Suprapubic skin (tissue), 4 donors: ENCODE measurements around the gene GALNT9. TPM values are rescaled to one million over a fixed set of nuclear protein-coding genes. Genes with fewer than 3 reads are reported as not detected.

ENCODE experiments used
- DNase-seq, 2 donors: peaks; one replicate each; pipeline ENCODE4 v3.0.0-alpha.2; 2019; ENCODE audit warnings: low spot score in 2 of 2
- H3K27ac ChIP-seq: fragments of 200-600 bp; sonication (generic); one replicate; pipeline ENCODE4 v1.5.1; 2019
- H3K27me3 ChIP-seq: fragments of 200-600 bp; sonication (generic); one replicate; pipeline ENCODE4 v1.5.1; 2019
- H3K36me3 ChIP-seq: fragments of 200-600 bp; sonication (generic); one replicate; pipeline ENCODE4 v1.5.1; 2019
- H3K4me1 ChIP-seq: fragments of 200-600 bp; sonication (generic); one replicate; pipeline ENCODE4 v1.5.1; 2019
- H3K4me3 ChIP-seq: fragments of 200-600 bp; sonication (generic); one replicate; pipeline ENCODE4 v1.5.1; 2019; ENCODE audit warnings: mild to moderate bottlenecking
- H3K9me3 ChIP-seq: fragments of 200-600 bp; sonication (generic); one replicate; pipeline ENCODE4 v1.5.1; 2019
- EP300 ChIP-seq: sonication (generic); formaldehyde crosslinking; IDR thresholded peaks from one replicate; pipeline ENCODE4 v1.6.1; 2017; ENCODE audit warnings: antibody characterized with exemption
- POLR2A ChIP-seq, 2 donors: fragments of 450-650 bp; IDR thresholded peaks; one replicate each; pipeline ENCODE4 v1.6.1; 2017; ENCODE audit warnings: antibody characterized with exemption in 2 of 2, mild to moderate bottlenecking in 2 of 2, moderate library complexity in 2 of 2
- POLR2AphosphoS5 ChIP-seq, 3 donors: sonication (generic); formaldehyde crosslinking; IDR thresholded peaks; one replicate each; pipeline ENCODE4 v1.6.1; 2017; ENCODE audit warnings: antibody characterized with exemption in 3 of 3
- WGBS: methylation state at CpG from one replicate; pipeline ENCODE4 v1.1.5; 2018; 5-methylcytosine and 5-hydroxymethylcytosine counted together
- total RNA-seq, 4 donors: library from RNA; depleted of rRNA; stranded (reverse); fragments of >200 nt; gene quantifications; one replicate each; pipeline ENCODE4 v1.1.0, GENCODE V29; 2016
- TF ChIP-seq, protein P1 (sequence below), 2 donors: fragments of 200-600 bp in 1 of 2; fragments of 450-650 bp in 1 of 2; sonication (generic) in 1 of 2; IDR thresholded peaks; one replicate each; pipeline ENCODE4 v1.5.1; 2016 to 2019; ENCODE audit warnings: antibody characterized with exemption in 2 of 2, mild to moderate bottlenecking in 1 of 2, moderate library complexity in 1 of 2

GALNT9 gene
- total RNA-seq, 4 donors from 2014 or later: not detected

DNA sequence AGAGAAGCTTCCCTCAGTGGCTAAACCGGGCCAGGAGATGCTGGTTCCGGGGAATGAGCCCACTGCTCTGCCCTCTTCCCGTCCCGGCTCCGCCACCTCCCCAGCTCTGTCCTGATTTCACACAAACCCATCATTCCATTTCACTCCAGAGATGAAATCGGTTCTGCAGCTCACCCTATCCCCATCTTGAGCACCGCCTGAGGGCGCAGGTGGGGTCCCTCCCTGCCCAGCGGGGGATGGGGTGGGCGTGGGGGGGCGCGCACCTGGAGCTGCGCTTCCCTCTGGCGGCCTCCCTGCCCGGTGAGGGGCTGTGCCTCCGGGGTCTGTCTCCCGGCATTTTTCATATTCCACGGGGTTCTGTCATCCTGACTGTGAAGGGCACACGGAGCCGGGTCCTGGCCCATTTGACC, 140.5 kb downstream of the GALNT9 start:
- TF ChIP-seq EP300 (no peak), POLR2AphosphoS5 (IDR thresholded peaks at IDR 0.05) (no peak), POLR2A (IDR thresholded peaks at IDR 0.05) (no peak)
- TF ChIP-seq, protein P1, sequence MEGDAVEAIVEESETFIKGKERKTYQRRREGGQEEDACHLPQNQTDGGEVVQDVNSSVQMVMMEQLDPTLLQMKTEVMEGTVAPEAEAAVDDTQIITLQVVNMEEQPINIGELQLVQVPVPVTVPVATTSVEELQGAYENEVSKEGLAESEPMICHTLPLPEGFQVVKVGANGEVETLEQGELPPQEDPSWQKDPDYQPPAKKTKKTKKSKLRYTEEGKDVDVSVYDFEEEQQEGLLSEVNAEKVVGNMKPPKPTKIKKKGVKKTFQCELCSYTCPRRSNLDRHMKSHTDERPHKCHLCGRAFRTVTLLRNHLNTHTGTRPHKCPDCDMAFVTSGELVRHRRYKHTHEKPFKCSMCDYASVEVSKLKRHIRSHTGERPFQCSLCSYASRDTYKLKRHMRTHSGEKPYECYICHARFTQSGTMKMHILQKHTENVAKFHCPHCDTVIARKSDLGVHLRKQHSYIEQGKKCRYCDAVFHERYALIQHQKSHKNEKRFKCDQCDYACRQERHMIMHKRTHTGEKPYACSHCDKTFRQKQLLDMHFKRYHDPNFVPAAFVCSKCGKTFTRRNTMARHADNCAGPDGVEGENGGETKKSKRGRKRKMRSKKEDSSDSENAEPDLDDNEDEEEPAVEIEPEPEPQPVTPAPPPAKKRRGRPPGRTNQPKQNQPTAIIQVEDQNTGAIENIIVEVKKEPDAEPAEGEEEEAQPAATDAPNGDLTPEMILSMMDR (IDR thresholded peaks at IDR 0.05): no peak
- H3K9me3 ChIP-seq: no peaks in the 10 kb centered on the region
- no peak overlapping the region for H3K27ac ChIP-seq
- H3K4me3 ChIP-seq: peak overlapping the region; percentile 55
- H3K36me3 ChIP-seq: no peaks in the 10 kb centered on the region
- peaks cover 12% of the 10 kb centered on the region for H3K27me3 ChIP-seq
- H3K4me1 ChIP-seq: peaks cover 13% of the 10 kb centered on the region
- DNase-seq: no peak
- 27% methylated on average over 16 of the region's 20 CpGs for WGBS

DNA sequence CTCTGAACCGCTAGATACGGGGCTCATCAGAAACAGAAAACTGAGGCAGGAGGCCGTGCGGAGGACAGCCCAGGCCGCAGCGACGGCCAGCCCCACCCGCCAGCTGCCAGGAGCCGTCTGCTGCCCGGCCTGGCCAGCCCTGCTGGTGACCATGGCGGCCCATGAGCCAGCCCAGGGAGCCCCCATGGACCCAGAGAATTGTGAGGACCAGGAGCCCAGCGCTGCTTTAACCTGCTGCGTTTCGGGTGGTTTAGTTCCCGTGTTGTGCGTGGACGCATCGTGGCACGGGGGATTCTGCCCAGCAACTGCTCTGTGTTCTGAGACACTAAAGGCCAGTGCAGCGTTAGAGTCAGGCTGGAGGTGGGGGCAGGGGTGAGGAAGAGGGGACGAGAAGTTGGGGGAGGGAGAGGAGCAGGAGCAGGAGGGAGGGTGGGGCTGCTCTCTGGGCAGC, 140.9 kb downstream of the GALNT9 start:
- Histone ChIP-seq H3K9me3 (no peaks in the 10 kb centered on the region), H3K36me3 (no peaks in the 10 kb centered on the region), H3K27me3 (peaks cover 12% of the 10 kb centered on the region), H3K4me1 (peaks cover 13% of the 10 kb centered on the region), H3K4me3 (no peak overlapping the region), H3K27ac (no peak overlapping the region)
- no peak for TF ChIP-seq EP300
- TF ChIP-seq, protein P1 (IDR thresholded peaks at IDR 0.05): no peak
- WGBS: 89% methylated on average over 8 of the region's 21 CpGs
- no peak for DNase-seq

DNA sequence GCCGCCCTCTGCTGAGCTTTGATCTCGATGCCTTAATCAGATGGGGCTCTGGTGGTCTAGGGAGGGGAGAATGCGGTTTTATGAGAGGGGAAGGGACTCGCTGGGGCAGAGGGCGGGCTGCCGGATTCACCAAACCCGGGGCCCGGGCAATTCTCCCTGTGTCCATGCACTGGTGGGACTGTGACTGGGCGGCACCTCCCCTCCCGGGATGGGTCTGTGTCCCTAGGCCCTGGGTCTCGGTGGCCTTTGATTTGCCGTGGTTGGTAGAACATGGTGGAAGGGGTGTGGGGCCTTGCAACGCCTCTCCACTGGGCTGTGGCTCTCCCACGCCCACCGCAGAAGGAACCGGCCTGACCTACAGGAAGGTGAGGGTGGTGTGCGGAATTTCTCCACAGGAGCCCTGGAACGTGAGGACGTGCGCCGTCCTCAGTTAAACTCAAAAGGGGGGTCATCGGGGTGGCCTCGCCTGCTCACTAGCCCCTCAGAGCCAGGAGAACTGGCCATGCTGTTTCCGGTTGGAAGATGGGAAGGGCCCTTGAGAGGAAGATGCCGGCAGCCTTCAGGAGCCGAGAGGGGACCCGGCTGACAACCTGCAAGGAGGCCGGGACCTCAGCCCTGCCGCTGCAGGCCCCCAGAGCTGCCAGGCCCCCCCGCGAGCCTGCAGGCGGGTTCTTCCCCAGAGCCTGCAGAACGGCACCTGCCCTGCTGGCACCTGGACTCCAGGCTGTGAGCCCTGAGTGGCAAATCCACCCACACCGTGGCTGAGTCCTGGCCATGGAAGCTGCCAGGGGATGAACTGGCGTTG, 141.5 kb downstream of the GALNT9 start:
- TF ChIP-seq POLR2A (IDR thresholded peaks at IDR 0.05) (no peak), POLR2AphosphoS5 (IDR thresholded peaks at IDR 0.05) (no peak), EP300 (no peak)
- TF ChIP-seq, protein P1 (IDR thresholded peaks at IDR 0.05): no peak
- DNase-seq: no peak
- H3K36me3 ChIP-seq: no peaks in the 10 kb centered on the region
- H3K27me3 ChIP-seq: peaks cover 15% of the 10 kb centered on the region
- WGBS: 91% methylated on average over 8 of the region's 35 CpGs
- H3K4me3 ChIP-seq: no peak overlapping the region
- no peaks in the 10 kb centered on the region for H3K9me3 ChIP-seq
- no peak overlapping the region for H3K27ac ChIP-seq
- peaks cover 13% of the 10 kb centered on the region for H3K4me1 ChIP-seq

DNA sequence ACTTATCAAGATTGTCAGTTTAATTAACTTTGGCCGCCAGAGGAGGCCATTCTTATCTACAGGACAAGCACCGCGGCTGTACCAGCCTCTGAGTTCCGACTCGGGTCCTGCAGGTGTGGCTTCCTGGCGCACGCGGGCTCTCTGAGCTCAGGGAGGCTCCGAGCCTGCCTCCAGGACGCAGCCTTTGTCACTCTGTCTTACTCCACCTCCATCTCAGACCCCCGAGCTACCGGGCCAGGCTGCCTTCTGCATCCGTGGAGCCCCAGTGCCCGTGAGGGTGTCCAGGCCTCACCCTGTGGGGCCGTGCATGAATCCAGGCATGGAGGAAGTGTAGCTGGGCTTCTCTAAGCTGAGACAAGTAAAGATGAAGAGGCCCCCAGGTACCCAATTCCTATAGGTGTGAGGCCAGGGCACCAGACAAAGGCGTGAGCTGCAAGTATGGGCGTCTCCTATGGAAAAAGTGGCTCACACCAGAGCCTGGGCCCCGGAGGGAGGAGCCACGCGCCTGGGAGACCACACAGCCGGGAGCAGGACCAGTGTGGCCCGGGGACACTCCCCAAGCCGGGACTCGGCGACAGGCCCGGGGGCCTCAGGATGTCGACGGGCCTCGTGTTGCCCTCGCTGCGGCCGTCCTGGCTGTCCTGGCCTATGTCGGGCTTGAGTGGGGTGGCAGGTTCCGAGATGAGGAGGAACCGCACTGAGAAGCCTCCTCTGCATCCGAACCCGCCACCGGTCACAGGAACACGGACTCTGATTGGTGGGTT, 142.3 kb downstream of the GALNT9 start:
- no peak overlapping the region for H3K27ac ChIP-seq
- DNase-seq: no peak
- no peaks in the 10 kb centered on the region for H3K9me3 ChIP-seq
- H3K4me3 ChIP-seq: no peak overlapping the region
- no peaks in the 10 kb centered on the region for H3K36me3 ChIP-seq
- TF ChIP-seq EP300 (no peak), POLR2A (IDR thresholded peaks at IDR 0.05) (no peak)
- TF ChIP-seq, protein P1 (IDR thresholded peaks at IDR 0.05): no peak
- WGBS: 93% methylated on average over 12 of the region's 39 CpGs
- peaks cover 13% of the 10 kb centered on the region for H3K4me1 ChIP-seq
- H3K27me3 ChIP-seq: peaks cover 21% of the 10 kb centered on the region

DNA sequence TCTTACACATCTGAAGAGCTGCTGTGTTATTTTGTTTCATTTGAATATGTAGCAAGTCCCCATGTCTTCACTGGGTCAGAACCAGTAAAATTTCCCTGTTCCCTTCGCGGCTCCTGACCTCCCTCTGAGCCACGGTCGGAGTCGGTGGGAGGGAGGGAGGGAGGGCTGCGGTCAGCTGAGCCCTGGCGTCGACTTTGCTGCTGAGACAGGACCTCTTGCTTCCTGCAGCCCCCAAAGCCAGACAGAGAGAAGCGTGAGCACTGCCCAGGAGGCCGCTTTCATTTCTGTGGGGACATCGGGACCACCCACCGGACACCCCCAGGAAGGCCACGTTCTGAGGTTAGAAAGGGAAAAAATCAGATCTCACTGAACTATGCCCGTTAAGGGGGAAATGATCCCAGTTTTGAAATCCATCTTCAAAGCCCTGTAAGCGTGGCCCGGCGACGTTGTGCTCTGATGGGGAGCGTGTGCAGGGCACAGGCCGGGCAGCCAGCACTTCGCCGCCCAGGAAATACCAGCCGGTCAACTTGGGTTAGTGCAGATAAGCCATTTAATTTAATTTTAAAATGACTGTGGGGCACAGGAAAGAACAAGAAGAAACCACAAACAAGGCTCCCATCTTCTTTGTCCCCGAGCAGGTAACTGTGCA, 143.1 kb downstream of the GALNT9 start:
- peaks cover 13% of the 10 kb centered on the region for H3K4me1 ChIP-seq
- no peak overlapping the region for H3K27ac ChIP-seq
- TF ChIP-seq, protein P1 (IDR thresholded peaks at IDR 0.05): no peak
- TF ChIP-seq EP300: no peak
- no peak for TF ChIP-seq POLR2A (IDR thresholded peaks at IDR 0.05)
- no peak for TF ChIP-seq POLR2AphosphoS5 (IDR thresholded peaks at IDR 0.05)
- H3K4me3 ChIP-seq: peak overlapping the region; percentile 0
- peaks cover 24% of the 10 kb centered on the region for H3K27me3 ChIP-seq
- DNase-seq: no peak
- H3K9me3 ChIP-seq: no peaks in the 10 kb centered on the region
- no peaks in the 10 kb centered on the region for H3K36me3 ChIP-seq
- 67% methylated on average over 24 of the region's 24 CpGs for WGBS
